HG03108 (cell line): ENCODE data around the gene TF.

Source experiments
- ATAC-seq: cut with Tn5 transposase; IDR thresholded peaks from one replicate; pipeline ENCODE4 v1.9.1; 2021; ENCODE audit warnings: moderate library complexity; ENCODE audit not compliant: unreplicated experiment

The TF gene

GRCh38 chr3:133805384-133805701, 59.1 kb downstream of the TF start:
- ATAC-seq, result no peak

- ATAC-seq, result peak; percentile 99
Observed at GRCh38 chr3:133805702-133806475, 59.7 kb downstream of the TF start, which contains the start of gene SRPRB. TSS of gene SRPRB (plus strand) at chr3:133805815. CDS start at chr3:133805849, 34 bp downstream.

- ATAC-seq, result no peak
Observed at GRCh38 chr3:133812872-133813271, 66.7 kb downstream of the TF start.

GRCh38 chr3:133815386-133815785, 69.2 kb downstream of the TF start:
- no peak for ATAC-seq

- ATAC-seq, result no peak
Observed at GRCh38 chr3:133820129-133820528, 73.9 kb downstream of the TF start.

- no peak for ATAC-seq
Observed at GRCh38 chr3:133820889-133821675, 74.9 kb downstream of the TF start.

GRCh38 chr3:133821767-133822638, 75.8 kb downstream of the TF start:
- ATAC-seq, result no peak

- no peak for ATAC-seq
Observed at GRCh38 chr3:133824961-133825485, 78.8 kb downstream of the TF start.

GRCh38 chr3:133825969-133826727, 80.0 kb downstream of the TF start:
- ATAC-seq, result no peak

- ATAC-seq, result no peak
Observed at GRCh38 chr3:133827136-133827535, 80.9 kb downstream of the TF start.

- no peak for ATAC-seq
Observed at GRCh38 chr3:133827684-133828083, 81.5 kb downstream of the TF start.

GRCh38 chr3:133828576-133829309, 82.5 kb downstream of the TF start:
- no peak for ATAC-seq

- ATAC-seq, result no peak
Observed at GRCh38 chr3:133829310-133829707, 83.1 kb downstream of the TF start.

- ATAC-seq, result no peak
Observed at GRCh38 chr3:133830071-133830470, 83.9 kb downstream of the TF start.

- no peak for ATAC-seq
Observed at GRCh38 chr3:133831966-133832801, 86.0 kb downstream of the TF start.

GRCh38 chr3:133832802-133833144, 86.6 kb downstream of the TF start:
- ATAC-seq, result no peak

GRCh38 chr3:133833267-133833666, 87.1 kb downstream of the TF start:
- ATAC-seq, result no peak

- ATAC-seq, result no peak
Observed at GRCh38 chr3:133833880-133834620, 87.9 kb downstream of the TF start.
